Endothelial cell of umbilical vein (primary cell): Measurements from ENCODE around the gene TTLL5.

ENCODE experiments used
- CTCF ChIP-seq, 2 donors: IDR thresholded peaks; 1 replicate in 1 of 2; 2 replicates in 1 of 2; pipeline ENCODE4 v1.5.1; 2011; ENCODE audit warnings: low read length in 2 of 2, mild to moderate bottlenecking in 2 of 2, moderate library complexity in 2 of 2, control low read depth in 1 of 2, inconsistent platforms in 1 of 2, low read depth in 1 of 2; ENCODE audit not compliant: insufficient read depth in 1 of 2; ENCODE audit errors: extremely low read depth in 1 of 2
- POLR2AphosphoS5 ChIP-seq: IDR thresholded peaks from 2 replicates; pipeline ENCODE4 v1.6.1; 2012; ENCODE audit warnings: low read depth, mild to moderate bottlenecking, control low read depth, low read length, moderate library complexity; ENCODE audit not compliant: insufficient read depth

GRCh38 chr14:75961662-75962061 is 300.6 kb downstream of the TTLL5 start:
- TF ChIP-seq CTCF (IDR thresholded peaks at IDR 0.05; ENCODE audit: extremely low read depth in 1 of 2, insufficient read depth in 1 of 2, low read depth in 1 of 2, low read length in 2 of 2) (no peak), POLR2AphosphoS5 (no peak)
